GM12878 (cell line): Measurements from ENCODE around the gene TBC1D32. TPM values are rescaled to one million over a fixed set of nuclear protein-coding genes. Genes with fewer than 3 reads are reported as not detected.
"Not testable (repeated sequence)": the region's sequence is repeated elsewhere in the genome, so short reads cannot be mapped to it uniquely, and the experiment has no call there.

Experiments
- ATAC-seq: fragments of 200-7000 bp; cut with Tn5 transposase; 3 replicates; pipeline ENCODE4 v1.9.1; 2020; ENCODE audit warnings: mild to moderate bottlenecking, moderate library complexity
- BruUV-seq: library from RNA; stranded (reverse); fragments of 400-500 nt; replicated peaks from 2 replicates; lab custom pipeline; 2021; lab: Mats Ljungman, UMichigan
- CTCF ChIA-PET: fragments of 300-600 bp; sonication (Branson Sonifier 250); formaldehyde crosslinking; extraction: SDS; loops from one replicate; lab custom pipeline; 2021; ENCODE audit warnings: inconsistent platforms; lab: Yijun Ruan, JAX
- POLR2A ChIA-PET: fragments of 350-600 bp; formaldehyde crosslinking; extraction: SDS; loops from one replicate; lab custom pipeline; 2021; ENCODE audit warnings: inconsistent platforms; lab: Charles Lee
- RAD21 ChIA-PET: fragments of 300-600 bp; sonication (Branson Sonifier 250); formaldehyde crosslinking; loops from one replicate; lab custom pipeline; 2023; ENCODE audit warnings: antibody characterized with exemption; ENCODE audit not compliant: unreplicated experiment; lab: Charles Lee
- SMC1A ChIA-PET: fragments of 300-600 bp; sonication (Branson Sonifier 250); formaldehyde crosslinking; loops from one replicate; lab custom pipeline; 2023; ENCODE audit not compliant: unreplicated experiment, uncharacterized antibody; lab: Charles Lee
- DNase-seq: peaks from one replicate; pipeline ENCODE4 v3.0.0-alpha.2; 2011; ENCODE audit warnings: low read depth, low spot score
- FAIRE-seq: peaks from 3 replicates; lab custom pipeline; 2011; peaks lifted over from hg19 to GRCh38; lab: Jason Lieb, UNC
- H2AFZ ChIP-seq: 2 replicates; pipeline ENCODE4 v1.6.0; 2011; ENCODE audit warnings: low read depth, low read length, control low read depth; ENCODE audit not compliant: control insufficient read depth
- H3K27ac ChIP-seq: 2 replicates; pipeline ENCODE4 v1.5.1; 2011; ENCODE audit warnings: control low read depth; ENCODE audit not compliant: control insufficient read depth, insufficient read depth
- H3K27me3 ChIP-seq, 2 experiments: replicated peaks in 1 of 2; 2 replicates each; pipeline versions ENCODE4 v1.6.0 to v1.6.1; 2011; ENCODE audit warnings: low read length in 1 of 2; ENCODE audit not compliant: control insufficient read depth in 2 of 2, insufficient read depth in 2 of 2
- H3K36me3 ChIP-seq, 2 experiments: 2 replicates each; pipeline ENCODE4 v1.5.1; 2011; ENCODE audit warnings: low read length in 1 of 2; ENCODE audit not compliant: control insufficient read depth in 2 of 2, insufficient read depth in 2 of 2
- H3K4me1 ChIP-seq: 2 replicates; pipeline ENCODE4 v1.6.1; 2011; ENCODE audit warnings: mild to moderate bottlenecking, low read length, moderate library complexity, mixed read lengths; ENCODE audit not compliant: control insufficient read depth, insufficient read depth
- H3K4me2 ChIP-seq: 2 replicates; pipeline ENCODE4 v1.6.0; 2011; ENCODE audit warnings: control low read depth; ENCODE audit not compliant: control insufficient read depth, insufficient read depth
- H3K4me3 ChIP-seq: fragments of 200-600 bp; sonication (generic); 2 replicates; pipeline ENCODE4 v1.5.1; 2016
- H3K79me2 ChIP-seq: 2 replicates; pipeline ENCODE4 v1.6.0; 2011; ENCODE audit warnings: low read length; ENCODE audit not compliant: control insufficient read depth, insufficient read depth
- H3K9ac ChIP-seq: 2 replicates; pipeline ENCODE4 v1.8.0; 2011; ENCODE audit warnings: low read length, control low read depth, mixed read lengths; ENCODE audit not compliant: control insufficient read depth, insufficient read depth
- H3K9me3 ChIP-seq: replicated peaks from 3 replicates; pipeline ENCODE4 v1.5.1; 2011; ENCODE audit warnings: mild to moderate bottlenecking, low read length; ENCODE audit not compliant: control insufficient read depth, insufficient read depth
- H4K20me1 ChIP-seq: 2 replicates; pipeline ENCODE4 v1.6.0; 2011; ENCODE audit not compliant: control insufficient read depth, insufficient read depth
- E2F8 ChIP-seq: fragments of 450-650 bp; IDR thresholded peaks from 2 replicates; pipeline ENCODE4 v1.6.1; 2018; ENCODE audit warnings: mild to moderate bottlenecking, low read depth, moderate library complexity; ENCODE audit not compliant: partially characterized antibody
- WGBS: methylation state at CpG from one replicate; pipeline ENCODE4 v1.1.6; 2016; ENCODE audit warnings: low lambda C conversion rate; ENCODE audit not compliant: insufficient replicate concordance, insufficient coverage; ENCODE audit errors: missing lambda C conversion rate; 5-methylcytosine and 5-hydroxymethylcytosine counted together
- in situ Hi-C: fragments of 300-500 bp; cut with MboI; formaldehyde crosslinking; loops from 9 replicates; pipeline ENCODE4 v1.14.3; 2018; ENCODE audit warnings: mixed read lengths
- intact Hi-C: fragments of 100-400 bp; cut with micrococcal nuclease; formaldehyde crosslinking; loops from one replicate; pipeline ENCODE4 v1.14.2; 2022; ENCODE audit not compliant: unreplicated experiment
- polyA plus RNA-seq, 11 experiments: library from polyadenylated mRNA; depleted of rRNA in 4 of 11; unstranded in 6 of 11; stranded (reverse) in 5 of 11; fragments of >200 nt; fragmentation: Nextera tagmentation in 4 of 11; fragmentation: Illumina TruSeq in 1 of 11; extraction: Ambion mirVana in 4 of 11; extraction: Trizol in 1 of 11; gene quantifications; 1 replicate in 1 of 11; 2 replicates in 10 of 11; pipeline versions ENCODE4 v1.2.1 to v1.2.3, GENCODE V29; 2011 to 2016; ENCODE audit warnings: inconsistent platforms in 2 of 11, missing spikeins in 2 of 11, low read depth in 1 of 11
- total RNA-seq, 4 experiments: library from RNA; depleted of rRNA in 3 of 4; stranded (reverse); fragments of >200 nt in 3 of 4; fragmentation: Illumina TruSeq in 1 of 4; extraction: Trizol in 1 of 4; gene quantifications; 2 replicates each; pipeline versions ENCODE4 v1.2.1 to v1.2.3, GENCODE V29; 2013 to 2021

The TBC1D32 gene
- total and polyA plus RNA-seq, 10 of the 15 experiments (the other 5 are each of a cell fraction or from before 2014, with no cell fraction given): 2.2 to 10.2 (median 4.1) TPM

- intact Hi-C loops, H3K4me2 ChIP-seq, in situ Hi-C loops, H3K9ac ChIP-seq, H3K4me1 ChIP-seq, BruUV-seq, H3K36me3 ChIP-seq, H4K20me1 ChIP-seq, ATAC-seq, H3K79me2 ChIP-seq, POLR2A ChIA-PET, H3K4me3 ChIP-seq, SMC1A ChIA-PET, DNase-seq, H3K27ac ChIP-seq, H3K9me3 ChIP-seq, RAD21 ChIA-PET, FAIRE-seq, H3K27me3 ChIP-seq, CTCF ChIA-PET, H2AFZ ChIP-seq: not testable (repeated sequence)
- 95% methylated on average over 4 of the region's 4 CpGs for WGBS
These were observed 138.2 kb downstream of the TBC1D32 start for GRCh38 chr6:121196042-121196441.

GRCh38 chr6:121190122-121190521, 144.2 kb downstream of the TBC1D32 start:
- ChIA-PET CTCF (no interaction called here), SMC1A (no interaction called here), POLR2A (no interaction called here), RAD21 (no interaction called here)
- ATAC-seq (no peak), FAIRE-seq (no peak), DNase-seq (no peak)
- Histone ChIP-seq H3K4me3 (no peak overlapping the region), H3K9ac (no peak overlapping the region), H3K27me3 (no peaks in the 10 kb centered on the region), H3K36me3 (no peaks in the 10 kb centered on the region), H3K27ac (no peak overlapping the region), H2AFZ (no peak overlapping the region), H3K9me3 (no peaks in the 10 kb centered on the region), H3K4me2 (no peak overlapping the region), H4K20me1 (no peaks in the 10 kb centered on the region), H3K4me1 (no peaks in the 10 kb centered on the region), H3K79me2 (no peaks in the 10 kb centered on the region)
- intact Hi-C loops (no loop called here), in situ Hi-C loops (no loop called here)
- 100% methylated on average over 2 of the region's 6 CpGs for WGBS
- no peak for TF ChIP-seq E2F8
- no TSS peak for BruUV-seq
